Measurements from ENCODE around the gene LRRC4C. TPM values are rescaled to one million over a fixed set of nuclear protein-coding genes. Genes with fewer than 3 reads are reported as not detected.

LRRC4C gene
- total RNA-seq, 1 experiment from 2014 or later = 0.72 TPM

GRCh38 chr11:40274017-40274416 lies 1185.4 kb downstream of the LRRC4C start (continued):
- TF ChIP-seq PRDM15 (CRISPR knock-in tag; IDR thresholded peaks at IDR 0.05) (no peak), OVOL2 (CRISPR knock-in tag; IDR thresholded peaks at IDR 0.05; ENCODE audit: borderline replicate concordance) (no peak), TP53 (CRISPR knock-in tag; IDR thresholded peaks at IDR 0.05) (no peak), MAX (CRISPR knock-in tag; IDR thresholded peaks at IDR 0.05) (no peak), GTF2I (CRISPR knock-in tag; conservative IDR thresholded peaks at IDR 0.05) (no peak), E2F1 (CRISPR knock-in tag; IDR thresholded peaks at IDR 0.05) (no peak), CTCF (IDR thresholded peaks at IDR 0.05) (no peak), ZBTB21 (CRISPR knock-in tag; IDR thresholded peaks at IDR 0.05; ENCODE audit: borderline replicate concordance) (no peak), ZNF317 (CRISPR knock-in tag; IDR thresholded peaks at IDR 0.05; ENCODE audit: borderline replicate concordance, low read depth) (no peak), TCF7 (CRISPR knock-in tag; IDR thresholded peaks at IDR 0.05; ENCODE audit: low read depth) (no peak), TEAD4 (CRISPR knock-in tag; IDR thresholded peaks at IDR 0.05) (no peak), ATF3 (CRISPR knock-in tag; conservative IDR thresholded peaks at IDR 0.05) (no peak)

GRCh38 chr11:40273192-40273732 lies 1186.2 kb downstream of the LRRC4C start:
- POLR2A ChIA-PET = no interaction called here
- CTCF ChIA-PET = no interaction called here
- DNase-seq (ENCODE audit: low spot score) (no peak), ATAC-seq (no peak)
- Mint-ChIP-seq H3K4me3 (no peak overlapping the region), H3K9me3 (no peaks in the 10 kb centered on the region), H3K4me1 (no peaks in the 10 kb centered on the region), H3K27me3 (ENCODE audit: low read depth) (peaks cover 18% of the 10 kb centered on the region), H3K36me3 (no peaks in the 10 kb centered on the region), H3K27ac (no peak overlapping the region)
- no peak for TF ChIP-seq ZNF121 (CRISPR knock-in tag; IDR thresholded peaks at IDR 0.05)
- TF ChIP-seq NFATC4 (CRISPR knock-in tag; IDR thresholded peaks at IDR 0.05) = no peak
- TF ChIP-seq GRHL2 (CRISPR knock-in tag; IDR thresholded peaks at IDR 0.05; ENCODE audit: insufficient replicate concordance, severe bottlenecking) = no peak
- TF ChIP-seq ATF2 (CRISPR knock-in tag; IDR thresholded peaks at IDR 0.05; ENCODE audit: borderline replicate concordance, low read depth) = no peak
- no peak for TF ChIP-seq ZNF232 (CRISPR knock-in tag; IDR thresholded peaks at IDR 0.05)
- no peak for TF ChIP-seq CDX4 (CRISPR knock-in tag; IDR thresholded peaks at IDR 0.05; ENCODE audit: borderline replicate concordance)
- no peak for TF ChIP-seq ZNF425 (CRISPR knock-in tag; conservative IDR thresholded peaks at IDR 0.05)
- no peak for TF ChIP-seq ZNF532 (CRISPR knock-in tag; IDR thresholded peaks at IDR 0.05; ENCODE audit: borderline replicate concordance)
- no peak for TF ChIP-seq GABPB1 (CRISPR knock-in tag; IDR thresholded peaks at IDR 0.05)
